Central memory CD8-positive, alpha-beta T cell (primary cell): ENCODE data around the gene NCK2.

Source experiments
- ATAC-seq: fragments of 150-1000 bp; cut with Tn5 transposase; replicated peaks from 2 replicates; pipeline ENCODE4 v1.10.0; 2022; ENCODE audit warnings: mild to moderate bottlenecking, moderate FRiP score, moderate number of reproducible peaks; ENCODE audit not compliant: poor library complexity, severe bottlenecking; ENCODE audit errors: extremely low read depth
- DNase-seq, 2 donors: peaks; one replicate each; pipeline ENCODE4 v3.0.0; 2021; ENCODE audit warnings: low spot score in 2 of 2
- H3K27ac Mint-ChIP-seq: one replicate; pipeline ENCODE4 v1.8.0; 2022; ENCODE audit warnings: low read depth, mild to moderate bottlenecking, moderate library complexity, mixed read lengths
- H3K27me3 Mint-ChIP-seq: one replicate; pipeline ENCODE4 v1.8.0; 2022; ENCODE audit warnings: mixed read lengths
- H3K36me3 Mint-ChIP-seq: one replicate; pipeline ENCODE4 v1.8.0; 2022; ENCODE audit warnings: mild to moderate bottlenecking, moderate library complexity, mixed read lengths; ENCODE audit not compliant: insufficient read depth
- H3K4me1 Mint-ChIP-seq: one replicate; pipeline ENCODE4 v1.8.0; 2022; ENCODE audit warnings: mixed read lengths
- H3K4me3 Mint-ChIP-seq: one replicate; pipeline ENCODE4 v1.8.0; 2022; ENCODE audit warnings: mild to moderate bottlenecking, moderate library complexity, mixed read lengths
- H3K9me3 Mint-ChIP-seq: one replicate; pipeline ENCODE4 v1.8.0; 2022; ENCODE audit warnings: mixed read lengths

Gene NCK2

DNA sequence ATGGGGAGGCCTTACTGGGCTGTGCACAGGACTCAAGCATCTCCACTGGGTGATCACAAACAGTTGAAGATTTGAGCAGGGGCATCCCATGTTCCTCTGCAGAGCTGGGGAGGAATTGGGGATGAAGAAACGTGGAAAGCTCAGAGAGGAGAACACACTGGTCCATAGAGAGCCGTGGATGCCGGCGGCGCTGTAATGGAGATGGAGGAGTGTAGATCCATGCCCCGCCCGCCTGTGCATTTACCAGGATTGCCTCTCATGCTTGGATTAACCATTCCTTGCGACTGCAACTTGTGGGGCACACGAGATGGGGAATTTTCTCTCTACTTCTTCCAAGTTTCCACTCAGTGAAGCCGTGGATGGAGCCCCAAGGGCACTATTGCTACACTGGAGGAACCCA lies 115.9 kb downstream of the NCK2 start:
- no peak for ATAC-seq
- Mint-ChIP-seq H3K27ac (peak overlapping the region; percentile 96), H3K9me3 (no peaks in the 10 kb centered on the region), H3K36me3 (peaks cover 29% of the 10 kb centered on the region), H3K4me3 (peak overlapping the region; percentile 69), H3K4me1 (peaks cover 94% of the 10 kb centered on the region), H3K27me3 (no peaks in the 10 kb centered on the region)
- DNase-seq: no peak

- Mint-ChIP-seq H3K27me3 (no peaks in the 10 kb centered on the region), H3K27ac (peak overlapping the region; percentile 96), H3K9me3 (no peaks in the 10 kb centered on the region), H3K4me3 (peak overlapping the region; percentile 69), H3K36me3 (peaks cover 23% of the 10 kb centered on the region), H3K4me1 (peaks cover 89% of the 10 kb centered on the region)
- DNase-seq: peak in 1 of 2 donors; percentile 27
- ATAC-seq: no peak
Measured at GRCh38 chr2:105861200-105861599, 116.5 kb downstream of the NCK2 start.

GRCh38 chr2:105862843-105863242 lies 118.1 kb downstream of the NCK2 start:
- H3K27me3 Mint-ChIP-seq: no peaks in the 10 kb centered on the region
- H3K36me3 Mint-ChIP-seq: peaks cover 11% of the 10 kb centered on the region
- peak overlapping the region; percentile 96 for H3K27ac Mint-ChIP-seq
- H3K9me3 Mint-ChIP-seq: no peaks in the 10 kb centered on the region
- DNase-seq (no peak), ATAC-seq (no peak)
- H3K4me3 Mint-ChIP-seq: peak overlapping the region; percentile 59
- peaks cover 82% of the 10 kb centered on the region for H3K4me1 Mint-ChIP-seq

DNA sequence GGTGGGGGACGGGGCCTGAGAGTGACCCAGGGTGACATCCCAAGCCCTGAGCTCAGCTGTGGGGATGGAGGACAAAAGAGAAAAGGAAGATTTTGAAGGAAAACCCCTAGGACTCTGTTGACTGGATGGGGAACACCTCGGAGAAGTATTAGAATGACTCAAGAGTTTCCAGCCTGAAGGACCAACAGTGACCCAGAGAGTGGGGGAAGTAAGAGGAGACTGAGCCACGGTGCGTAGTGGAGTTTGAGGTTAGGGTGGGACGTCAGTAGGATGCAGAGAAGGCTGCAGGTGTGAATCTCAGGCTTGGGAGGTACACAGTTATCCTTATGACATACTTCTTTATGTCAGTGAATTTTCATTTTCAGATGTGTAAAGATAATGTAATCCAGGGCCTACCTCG lies 119.5 kb downstream of the NCK2 start:
- ATAC-seq: peak; percentile 86
- H3K4me1 Mint-ChIP-seq: peaks cover 79% of the 10 kb centered on the region

DNA sequence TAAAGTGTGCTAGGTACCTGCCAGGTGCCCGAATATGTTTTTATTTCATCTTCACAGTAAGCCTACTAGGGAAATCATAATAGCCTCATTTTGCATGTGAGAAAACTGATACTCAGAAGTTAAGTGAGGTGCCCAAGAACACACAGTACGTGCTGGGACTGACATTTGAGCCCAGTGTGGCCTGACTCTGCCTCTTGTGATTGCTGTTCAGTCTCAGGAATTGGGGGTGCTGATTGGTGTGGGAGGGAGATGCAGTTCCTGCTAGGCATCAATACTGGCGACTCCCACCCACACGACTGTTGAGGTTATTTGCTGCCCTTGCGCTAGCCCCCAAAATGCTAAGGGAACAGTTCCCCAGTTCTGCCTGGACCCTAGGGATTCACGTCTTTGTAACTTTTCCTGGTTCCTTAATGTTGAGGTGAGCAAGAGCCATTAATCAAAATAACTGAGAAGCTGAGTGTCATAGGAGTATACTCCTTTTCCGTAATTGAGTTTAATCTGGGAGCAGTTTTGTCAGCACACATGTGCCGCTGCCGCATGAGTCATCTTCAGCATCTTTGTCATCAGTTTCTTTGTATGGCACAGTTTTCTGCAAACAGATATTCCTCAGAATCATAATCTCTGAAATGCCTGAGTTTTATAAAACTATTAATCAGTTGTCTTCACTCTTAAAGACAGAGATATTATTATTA lies 120.7 kb downstream of the NCK2 start:
- H3K4me1 Mint-ChIP-seq: peaks cover 72% of the 10 kb centered on the region
- H3K4me3 Mint-ChIP-seq: peak overlapping the region; percentile 59
- DNase-seq: no peak
- ATAC-seq: no peak
- H3K27me3 Mint-ChIP-seq: no peaks in the 10 kb centered on the region
- H3K9me3 Mint-ChIP-seq: no peaks in the 10 kb centered on the region
- H3K27ac Mint-ChIP-seq: peak overlapping the region; percentile 96
- H3K36me3 Mint-ChIP-seq: peaks cover 9% of the 10 kb centered on the region

More for the DNA sequence above, 119.5 kb downstream of the NCK2 start:
- peaks cover 8% of the 10 kb centered on the region for H3K36me3 Mint-ChIP-seq
- peak in 1 of 2 donors; percentile 52 for DNase-seq
- peak overlapping the region; percentile 59 for H3K4me3 Mint-ChIP-seq
- no peaks in the 10 kb centered on the region for H3K9me3 Mint-ChIP-seq
- H3K27me3 Mint-ChIP-seq: no peaks in the 10 kb centered on the region
- H3K27ac Mint-ChIP-seq: peak overlapping the region; percentile 96

DNA sequence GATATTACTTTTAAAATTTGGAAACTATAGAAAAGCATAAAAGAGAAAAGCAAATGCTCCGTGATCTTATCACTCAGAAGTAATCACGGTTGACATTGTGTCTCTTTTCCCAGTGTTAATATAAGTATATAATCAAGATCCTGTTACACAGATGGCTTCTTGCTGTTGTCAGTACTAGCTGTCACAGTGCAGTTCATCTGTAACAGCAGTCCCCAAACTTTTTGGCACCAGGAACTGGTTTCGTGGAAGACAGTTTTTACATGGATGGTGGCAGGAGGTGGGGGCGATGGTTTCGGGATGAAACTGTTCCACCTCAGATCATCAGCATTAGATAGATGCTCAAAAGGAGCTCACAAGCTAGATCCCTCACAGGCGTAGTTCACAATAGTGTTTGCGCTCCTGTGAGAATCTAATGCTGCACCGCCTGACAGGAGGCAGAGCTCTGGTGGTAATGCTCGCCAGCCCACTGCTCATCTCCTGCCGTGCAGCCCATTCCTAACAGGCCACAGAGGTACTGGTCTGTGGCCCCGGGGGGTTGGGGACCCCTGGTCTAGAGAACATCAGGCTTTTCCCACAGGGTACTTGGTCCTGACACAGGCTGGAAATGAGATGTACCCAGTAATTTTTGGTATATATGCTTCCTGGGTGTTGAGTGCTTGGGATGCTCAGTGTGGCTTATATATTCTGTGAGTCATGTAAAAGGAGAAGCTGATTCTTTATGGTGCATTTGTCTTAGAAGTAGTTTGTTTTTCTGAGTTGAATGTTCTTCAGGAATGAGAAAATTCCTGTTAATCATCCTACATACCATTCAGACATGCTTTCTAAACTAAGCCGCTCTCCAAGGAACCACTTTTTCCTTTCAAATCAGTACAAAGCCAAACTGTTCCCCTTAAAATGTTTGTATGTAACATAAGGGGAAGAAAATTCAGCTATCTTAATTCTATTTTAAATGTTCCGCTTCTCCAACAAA lies 121.8 kb downstream of the NCK2 start:
- peaks cover 70% of the 10 kb centered on the region for H3K4me1 Mint-ChIP-seq
- ATAC-seq: no peak
- peaks cover 11% of the 10 kb centered on the region for H3K36me3 Mint-ChIP-seq
- no peak overlapping the region for H3K4me3 Mint-ChIP-seq
- DNase-seq: no peak
- H3K27ac Mint-ChIP-seq: peak overlapping the region; percentile 96
- H3K27me3 Mint-ChIP-seq: no peaks in the 10 kb centered on the region
- H3K9me3 Mint-ChIP-seq: no peaks in the 10 kb centered on the region

GRCh38 chr2:105867587-105867986 lies 122.9 kb downstream of the NCK2 start:
- peaks cover 9% of the 10 kb centered on the region for H3K36me3 Mint-ChIP-seq
- no peak for DNase-seq
- no peak overlapping the region for H3K4me3 Mint-ChIP-seq
- no peaks in the 10 kb centered on the region for H3K9me3 Mint-ChIP-seq
- H3K27ac Mint-ChIP-seq: peak overlapping the region; percentile 79
- peaks cover 70% of the 10 kb centered on the region for H3K4me1 Mint-ChIP-seq
- no peak for ATAC-seq
- no peaks in the 10 kb centered on the region for H3K27me3 Mint-ChIP-seq

DNA sequence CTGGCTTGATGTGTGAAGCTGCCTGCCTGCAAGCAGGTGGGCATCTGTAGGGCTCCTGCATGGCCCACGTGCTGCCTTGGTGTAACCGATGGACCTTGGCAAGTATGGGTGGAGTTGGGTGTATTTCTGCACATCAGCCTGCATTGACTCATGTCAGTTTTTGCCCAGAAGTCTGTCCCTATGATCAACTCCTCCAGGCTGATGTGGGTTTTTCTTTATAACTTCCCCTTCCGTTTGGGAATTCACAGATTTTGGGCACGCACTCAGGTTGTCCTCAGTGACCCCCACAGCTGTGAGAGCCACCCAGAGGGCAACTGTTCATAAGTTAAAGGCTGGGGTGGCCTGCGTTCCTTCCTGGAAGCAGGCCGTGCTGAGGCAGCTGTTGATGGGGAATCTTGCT lies 123.3 kb downstream of the NCK2 start:
- Mint-ChIP-seq H3K27ac (peak overlapping the region; percentile 79), H3K27me3 (no peaks in the 10 kb centered on the region), H3K9me3 (no peaks in the 10 kb centered on the region), H3K4me3 (peak overlapping the region; percentile 28), H3K36me3 (peaks cover 9% of the 10 kb centered on the region), H3K4me1 (peaks cover 70% of the 10 kb centered on the region)
- DNase-seq: no peak
- ATAC-seq: no peak

DNA sequence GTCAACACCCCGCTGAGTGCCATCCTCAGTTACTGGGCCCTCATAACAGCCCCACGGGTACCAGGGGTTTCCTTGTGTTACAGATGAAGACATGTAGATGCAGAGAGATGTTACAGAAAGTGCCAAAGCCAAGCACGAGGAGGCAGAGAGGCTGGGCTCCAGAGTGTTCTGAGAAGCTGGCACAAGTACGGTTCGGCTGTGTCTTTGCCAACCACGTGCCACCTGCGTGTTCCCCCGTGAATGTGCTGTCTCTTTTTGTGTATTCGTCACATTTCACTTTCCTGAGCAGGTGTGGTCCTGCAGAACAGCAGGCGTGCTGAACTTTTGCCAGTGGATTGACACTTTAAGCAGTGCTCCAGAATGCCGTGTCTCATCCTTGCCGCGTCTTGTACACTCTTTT lies 124.6 kb downstream of the NCK2 start:
- DNase-seq: no peak

GRCh38 chr2:105870062-105870461 lies 125.3 kb downstream of the NCK2 start:
- Mint-ChIP-seq H3K36me3 (peaks cover 13% of the 10 kb centered on the region), H3K27ac (peak overlapping the region; percentile 75), H3K9me3 (no peaks in the 10 kb centered on the region), H3K27me3 (no peaks in the 10 kb centered on the region), H3K4me3 (no peak overlapping the region), H3K4me1 (peaks cover 62% of the 10 kb centered on the region)
- DNase-seq: no peak
- no peak for ATAC-seq

More for the DNA sequence above, 124.6 kb downstream of the NCK2 start:
- no peak overlapping the region for H3K4me3 Mint-ChIP-seq
- peaks cover 68% of the 10 kb centered on the region for H3K4me1 Mint-ChIP-seq
- H3K27me3 Mint-ChIP-seq: no peaks in the 10 kb centered on the region
- H3K36me3 Mint-ChIP-seq: peaks cover 13% of the 10 kb centered on the region
- no peaks in the 10 kb centered on the region for H3K9me3 Mint-ChIP-seq
- H3K27ac Mint-ChIP-seq: no peak overlapping the region
- ATAC-seq: no peak

DNA sequence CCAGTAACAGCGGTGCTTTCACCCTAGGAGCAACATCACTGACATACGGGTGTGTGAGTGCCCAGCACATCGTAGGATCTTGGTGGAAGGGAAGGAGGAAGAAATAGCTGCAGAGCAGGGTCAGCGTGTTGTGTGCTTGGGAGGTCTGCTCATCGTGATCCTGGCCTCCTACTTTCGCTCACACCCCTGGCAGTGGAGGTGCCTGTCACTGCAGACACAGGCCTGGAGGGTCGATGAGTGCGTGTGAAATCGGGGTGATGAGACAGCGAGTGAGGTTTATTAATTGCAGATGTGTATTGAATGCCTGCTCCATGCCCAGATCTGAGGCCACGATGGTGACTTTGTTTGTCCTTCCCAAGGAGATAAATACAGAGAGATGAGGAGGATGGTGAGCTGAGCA lies 126.1 kb downstream of the NCK2 start:
- DNase-seq: no peak
- ATAC-seq: no peak
- Mint-ChIP-seq H3K4me1 (peaks cover 62% of the 10 kb centered on the region), H3K36me3 (peaks cover 13% of the 10 kb centered on the region), H3K27ac (peak overlapping the region; percentile 75), H3K9me3 (no peaks in the 10 kb centered on the region), H3K4me3 (peak overlapping the region; percentile 64), H3K27me3 (no peaks in the 10 kb centered on the region)

GRCh38 chr2:105872142-105872728 lies 127.5 kb downstream of the NCK2 start:
- Mint-ChIP-seq H3K36me3 (peaks cover 13% of the 10 kb centered on the region), H3K4me3 (peak overlapping the region; percentile 58), H3K27ac (peak overlapping the region; percentile 81), H3K27me3 (no peaks in the 10 kb centered on the region), H3K9me3 (no peaks in the 10 kb centered on the region), H3K4me1 (peaks cover 73% of the 10 kb centered on the region)
- ATAC-seq (peak; percentile 83), DNase-seq (peak in 1 of 2 donors; percentile 31)
